Uterus (tissue), 4 donors: ENCODE results near the gene TMEM255A. TPM values are rescaled to one million over a fixed set of nuclear protein-coding genes. Genes with fewer than 3 reads are reported as not detected.

Source experiments
- DNase-seq, 2 donors: peaks; one replicate each; pipeline ENCODE4 v3.0.0-alpha.2; 2019 to 2020
- H3K27ac ChIP-seq, 2 donors: fragments of 200-600 bp; sonication (generic); 1 replicate in 1 of 2; 2 replicates in 1 of 2; pipeline ENCODE4 v1.5.1; 2016 to 2018
- H3K27me3 ChIP-seq, 2 donors: fragments of 200-600 bp; sonication (generic); one replicate each; pipeline ENCODE4 v1.5.1; 2018 to 2019; ENCODE audit warnings: control low read depth in 1 of 2
- H3K36me3 ChIP-seq, 2 donors: fragments of 200-600 bp; sonication (generic); one replicate each; pipeline ENCODE4 v1.5.1; 2019; ENCODE audit warnings: control low read depth in 1 of 2
- H3K4me1 ChIP-seq, 2 donors: fragments of 200-600 bp; sonication (generic); one replicate each; pipeline ENCODE4 v1.5.1; 2018 to 2019; ENCODE audit warnings: control low read depth in 1 of 2
- H3K4me3 ChIP-seq, 2 donors: fragments of 200-600 bp; sonication (generic); 1 replicate in 1 of 2; 2 replicates in 1 of 2; pipeline ENCODE4 v1.5.1; 2018 to 2019; ENCODE audit warnings: mild to moderate bottlenecking in 1 of 2
- H3K9me3 ChIP-seq, 2 donors: fragments of 200-600 bp; sonication (generic); one replicate each; pipeline ENCODE4 v1.5.1; 2019; ENCODE audit warnings: control low read depth in 1 of 2
- CTCF ChIP-seq, 4 experiments: fragments of 200-600 bp in 2 of 4; fragments of 450-650 bp in 2 of 4; sonication (generic) in 2 of 4; IDR thresholded peaks; one replicate each; pipeline ENCODE4 v1.5.1; 2016 to 2019; ENCODE audit warnings: antibody characterized with exemption in 4 of 4, mild to moderate bottlenecking in 2 of 4, moderate library complexity in 1 of 4
- POLR2A ChIP-seq, 2 donors: fragments of 450-650 bp; IDR thresholded peaks; one replicate each; pipeline ENCODE4 v1.6.1; 2016; ENCODE audit warnings: antibody characterized with exemption in 2 of 2, mild to moderate bottlenecking in 1 of 2, moderate library complexity in 1 of 2
- intact Hi-C: fragments of 100-400 bp; cut with DNase I; formaldehyde crosslinking; loops from one replicate; pipeline ENCODE4 v1.15.1; 2023; ENCODE audit warnings: low total_unique reads
- total RNA-seq, 4 donors: library from RNA; depleted of rRNA in 3 of 4; stranded (reverse); fragments of >200 nt in 3 of 4; gene quantifications; one replicate each; pipeline versions ENCODE4 v1.1.0 to v1.2.4, GENCODE V29; 2014 to 2023
- donor health status: DM: yes; HTN: yes; CAD: no.

TMEM255A gene
- total RNA-seq, 4 donors from 2014 or later = 0.51 to 5.7 (median 1.6) TPM

- H3K27me3 ChIP-seq = no peaks in the 10 kb centered on the region
- intact Hi-C loops = no loop called here
- no peak overlapping the region for H3K4me3 ChIP-seq
- H3K36me3 ChIP-seq = no peaks in the 10 kb centered on the region
- no peak for DNase-seq
- H3K9me3 ChIP-seq = no peaks in the 10 kb centered on the region
- no peaks in the 10 kb centered on the region for H3K4me1 ChIP-seq
- TF ChIP-seq POLR2A (IDR thresholded peaks at IDR 0.05) (no peak), CTCF (IDR thresholded peaks at IDR 0.05) (no peak)
- H3K27ac ChIP-seq = no peak overlapping the region
Measured at GRCh38 chrX:120291211-120291610, 20.1 kb downstream of the TMEM255A start.

- TF ChIP-seq POLR2A (IDR thresholded peaks at IDR 0.05) (no peak), CTCF (IDR thresholded peaks at IDR 0.05) (no peak)
- intact Hi-C loops = no loop called here
- Histone ChIP-seq H3K4me3 (no peak overlapping the region), H3K27me3 (no peaks in the 10 kb centered on the region), H3K36me3 (no peaks in the 10 kb centered on the region), H3K27ac (no peak overlapping the region), H3K4me1 (no peaks in the 10 kb centered on the region), H3K9me3 (no peaks in the 10 kb centered on the region)
- DNase-seq = no peak
Measured at GRCh38 chrX:120290107-120290506, 21.2 kb downstream of the TMEM255A start.

GRCh38 chrX:120287513-120288112 lies 23.6 kb downstream of the TMEM255A start:
- Histone ChIP-seq H3K4me1 (no peaks in the 10 kb centered on the region), H3K9me3 (no peaks in the 10 kb centered on the region), H3K4me3 (no peak overlapping the region), H3K27me3 (no peaks in the 10 kb centered on the region), H3K36me3 (no peaks in the 10 kb centered on the region), H3K27ac (no peak overlapping the region)
- no peak for DNase-seq
- TF ChIP-seq POLR2A (IDR thresholded peaks at IDR 0.05) = no peak
- intact Hi-C loops = no loop called here

GRCh38 chrX:120286733-120287512 lies 24.3 kb downstream of the TMEM255A start:
- H3K36me3 ChIP-seq = no peaks in the 10 kb centered on the region
- no peak overlapping the region for H3K4me3 ChIP-seq
- H3K27ac ChIP-seq = no peak overlapping the region
- no peaks in the 10 kb centered on the region for H3K27me3 ChIP-seq
- no peaks in the 10 kb centered on the region for H3K4me1 ChIP-seq
- TF ChIP-seq CTCF (IDR thresholded peaks at IDR 0.05) = no peak
- no peak for TF ChIP-seq POLR2A (IDR thresholded peaks at IDR 0.05)
- no peaks in the 10 kb centered on the region for H3K9me3 ChIP-seq
- no peak for DNase-seq
- intact Hi-C loops = no loop called here

GRCh38 chrX:120282697-120283096 lies 28.6 kb downstream of the TMEM255A start:
- no peaks in the 10 kb centered on the region for H3K9me3 ChIP-seq
- H3K27ac ChIP-seq = no peak overlapping the region
- H3K4me3 ChIP-seq = no peak overlapping the region
- TF ChIP-seq POLR2A (IDR thresholded peaks at IDR 0.05) (no peak), CTCF (IDR thresholded peaks at IDR 0.05) (no peak)
- H3K27me3 ChIP-seq = no peaks in the 10 kb centered on the region
- no peaks in the 10 kb centered on the region for H3K4me1 ChIP-seq
- no peaks in the 10 kb centered on the region for H3K36me3 ChIP-seq
- DNase-seq = no peak
- intact Hi-C loops = no loop called here
